HepG2 (cell line): ENCODE results near the gene PAPSS1. TPM values are rescaled to one million over a fixed set of nuclear protein-coding genes. Genes with fewer than 3 reads are reported as not detected.

ENCODE experiments used
- ATAC-seq: fragments of 200-7000 bp; cut with Tn5 transposase; 3 replicates; pipeline ENCODE4 v1.9.1; 2020; ENCODE audit warnings: mild to moderate bottlenecking, moderate library complexity
- BruUV-seq: library from RNA; stranded (reverse); fragments of 400-500 nt; replicated peaks from 2 replicates; lab custom pipeline; 2021; lab: Mats Ljungman, UMichigan
- CTCF ChIA-PET: fragments of 300-600 bp; formaldehyde crosslinking; extraction: SDS; loops from one replicate; lab custom pipeline; 2021; ENCODE audit warnings: low total read pairs, inconsistent platforms, low intra/inter-chr PET ratio; lab: Yijun Ruan, JAX
- POLR2A ChIA-PET: fragments of 350-600 bp; sonication (Branson Sonifier 250); formaldehyde crosslinking; loops from one replicate; lab custom pipeline; 2020; ENCODE audit warnings: antibody characterized with exemption, inconsistent platforms; lab: Yijun Ruan, JAX
- DNase-seq: peaks from one replicate; pipeline ENCODE4 v3.0.0-alpha.2; 2015; ENCODE audit warnings: low spot score
- FAIRE-seq: peaks from 3 replicates; lab custom pipeline; 2011; peaks lifted over from hg19 to GRCh38; lab: Jason Lieb, UNC
- H2AFZ ChIP-seq: one replicate; pipeline ENCODE4 v1.6.1; 2011; ENCODE audit warnings: low read length, inconsistent platforms
- H3K27ac ChIP-seq: fragments of 300-600 bp; 3 replicates; pipeline ENCODE4 v1.8.0; 2011; ENCODE audit warnings: mixed run types, mild to moderate bottlenecking, mixed read lengths, low read length, inconsistent platforms; ENCODE audit not compliant: insufficient read depth; ENCODE audit errors: extremely low read length
- H3K27me3 ChIP-seq, 2 experiments: fragments of 200-600 bp in 1 of 2; 2 replicates in 1 of 2; 3 replicates in 1 of 2; pipeline versions ENCODE4 v1.6.0 to v1.8.0; 2011; ENCODE audit warnings: low read length in 2 of 2, mild to moderate bottlenecking in 2 of 2, moderate library complexity in 2 of 2, inconsistent platforms in 1 of 2; ENCODE audit not compliant: insufficient read depth in 2 of 2, control insufficient read depth in 1 of 2
- H3K36me3 ChIP-seq, 2 experiments: fragments of 200-600 bp in 1 of 2; replicated peaks in 1 of 2; 2 replicates in 1 of 2; 3 replicates in 1 of 2; pipeline versions ENCODE4 v1.5.1 to v1.8.0; 2011; ENCODE audit warnings: low read length in 2 of 2, inconsistent platforms in 1 of 2; ENCODE audit not compliant: insufficient read depth in 2 of 2, control insufficient read depth in 1 of 2
- H3K4me1 ChIP-seq: 2 replicates; pipeline ENCODE4 v1.5.1; 2012; ENCODE audit warnings: low read length, inconsistent platforms; ENCODE audit not compliant: insufficient read depth
- H3K4me2 ChIP-seq: 2 replicates; pipeline ENCODE4 v1.6.0; 2011; ENCODE audit warnings: low read depth, low read length, inconsistent platforms
- H3K4me3 ChIP-seq, 3 experiments: fragments of 200-600 bp in 1 of 3; sonication (generic), shearing (Covaris generic) in 1 of 3; replicated peaks in 1 of 3; 2 replicates each; pipeline ENCODE4 v1.5.1; 2011 to 2016; ENCODE audit warnings: low read length in 3 of 3, inconsistent platforms in 2 of 3, low read depth in 2 of 3, mild to moderate bottlenecking in 2 of 3, control low read depth in 1 of 3, mixed read lengths in 1 of 3; ENCODE audit not compliant: insufficient read depth in 1 of 3
- H3K79me2 ChIP-seq: one replicate; pipeline ENCODE4 v1.6.1; 2011; ENCODE audit warnings: low read length, inconsistent platforms; ENCODE audit not compliant: insufficient read depth
- H3K9ac ChIP-seq: 2 replicates; pipeline ENCODE4 v1.6.0; 2011; ENCODE audit warnings: mild to moderate bottlenecking, low read depth, low read length, inconsistent platforms; ENCODE audit not compliant: insufficient read depth
- H3K9me3 ChIP-seq: 2 replicates; pipeline ENCODE4 v1.5.1; 2012; ENCODE audit warnings: mild to moderate bottlenecking, low read length
- H4K20me1 ChIP-seq: 2 replicates; pipeline ENCODE4 v1.6.0; 2011; ENCODE audit warnings: inconsistent platforms, mild to moderate bottlenecking, low read length, moderate library complexity; ENCODE audit not compliant: insufficient read depth
- ATRX ChIP-seq: sonication (generic); formaldehyde crosslinking; IDR thresholded peaks from 2 replicates; pipeline ENCODE4 v1.4.0; 2020; ENCODE audit warnings: missing genetic modification reagents, borderline replicate concordance
- BORCS8-MEF2B ChIP-seq: sonication (generic); formaldehyde crosslinking; IDR thresholded peaks from 2 replicates; pipeline ENCODE4 v1.8.0; 2022; ENCODE audit warnings: mild to moderate bottlenecking, missing genetic modification reagents
- EED ChIP-seq: sonication (generic); formaldehyde crosslinking; IDR thresholded peaks from 2 replicates; pipeline ENCODE4 v1.5.0; 2020; ENCODE audit warnings: mild to moderate bottlenecking, missing genetic modification reagents
- ELF4 ChIP-seq: sonication (generic); formaldehyde crosslinking; IDR thresholded peaks from 2 replicates; pipeline ENCODE4 v1.5.0; 2020; ENCODE audit warnings: missing genetic modification reagents, mild to moderate bottlenecking, moderate library complexity, borderline replicate concordance
- ETV5 ChIP-seq: IDR thresholded peaks from 2 replicates; pipeline ENCODE4 v1.6.1; 2018; ENCODE audit warnings: missing biosample characterization, missing genetic modification reagents, inconsistent platforms, borderline replicate concordance
- PCBP1 ChIP-seq: fragments of 200-400 bp; formaldehyde crosslinking; IDR thresholded peaks from 2 replicates; pipeline ENCODE4 v1.6.1; 2017; ENCODE audit warnings: mild to moderate bottlenecking, low read depth, low read length, borderline replicate concordance
- POGK ChIP-seq: sonication (generic); formaldehyde crosslinking; conservative IDR thresholded peaks from 2 replicates; pipeline ENCODE4 v1.8.0; 2022; ENCODE audit warnings: mild to moderate bottlenecking, moderate library complexity, missing genetic modification reagents
- POLR2G ChIP-seq: fragments of 200-400 bp; formaldehyde crosslinking; IDR thresholded peaks from 2 replicates; pipeline ENCODE4 v1.6.1; 2018; ENCODE audit warnings: mild to moderate bottlenecking, low read depth, low read length, moderate library complexity
- ZBTB8A ChIP-seq: sonication (generic); formaldehyde crosslinking; IDR thresholded peaks from 2 replicates; pipeline ENCODE4 v1.4.0; 2020; ENCODE audit warnings: mild to moderate bottlenecking, low read depth, missing genetic modification reagents, borderline replicate concordance
- ZNF431 ChIP-seq: sonication (generic); formaldehyde crosslinking; IDR thresholded peaks from 2 replicates; pipeline ENCODE4 v1.9.0; 2022; ENCODE audit warnings: missing genetic modification reagents, low read depth, mild to moderate bottlenecking, borderline replicate concordance
- ZNF672 ChIP-seq: sonication (generic); formaldehyde crosslinking; IDR thresholded peaks from 2 replicates; pipeline ENCODE4 v1.8.1; 2022; ENCODE audit warnings: missing genetic modification reagents
- ZNF691 ChIP-seq: sonication (generic); formaldehyde crosslinking; IDR thresholded peaks from 2 replicates; pipeline ENCODE4 v1.4.0; 2020; ENCODE audit warnings: missing genetic modification reagents, low read depth, mild to moderate bottlenecking, borderline replicate concordance
- in situ Hi-C: cut with HindIII; loops from 2 replicates; pipeline ENCODE4 v1.10.0; 2017; ENCODE audit warnings: low pct_unique_long_range_greater_than_20kb; ENCODE audit not compliant: extremely low pct_ligation_motif_present
- intact Hi-C: fragments of 100-400 bp; cut with micrococcal nuclease; formaldehyde crosslinking; loops from one replicate; pipeline ENCODE4 v1.10.0; 2022; ENCODE audit not compliant: unreplicated experiment
- polyA plus RNA-seq, 8 experiments: library from polyadenylated mRNA; depleted of rRNA in 3 of 8; stranded (reverse) in 7 of 8; unstranded in 1 of 8; fragments of >200 nt; fragmentation: Illumina TruSeq in 4 of 8; extraction: Trizol in 4 of 8; gene quantifications; 2 replicates each; pipeline versions ENCODE4 v1.2.1 to v1.2.3, GENCODE V29; 2011 to 2016; ENCODE audit warnings: low read depth in 4 of 8, missing spikeins in 1 of 8, mixed read lengths in 1 of 8; ENCODE audit not compliant: insufficient read depth in 1 of 8
- total RNA-seq, 5 experiments: library from RNA; depleted of rRNA; stranded (reverse); fragments of >200 nt; fragmentation: Illumina TruSeq; extraction: Trizol; gene quantifications; 2 replicates each; pipeline ENCODE4 v1.2.3, GENCODE V29; 2016; ENCODE audit warnings: low read depth in 1 of 5
- TF ChIP-seq, protein P1 (sequence below): sonication (generic); formaldehyde crosslinking; IDR thresholded peaks from 2 replicates; pipeline ENCODE4 v1.4.0; 2020; ENCODE audit warnings: missing genetic modification reagents, borderline replicate concordance

PAPSS1 gene
- total and polyA plus RNA-seq, 2 of the 13 experiments (the other 11 are each of a cell fraction or from before 2014, with no cell fraction given), result 105 to 126 TPM

- Histone ChIP-seq H3K4me3 (no peak overlapping the region), H3K36me3 (no peaks in the 10 kb centered on the region; a peak in 2 of 5 replicates), H3K4me1 (peaks cover 29% of the 10 kb centered on the region), H3K4me2 (no peak overlapping the region), H3K9ac (no peak overlapping the region), H3K27ac (no peak overlapping the region), H3K79me2 (peaks cover 70% of the 10 kb centered on the region), H3K9me3 (peaks cover 35% of the 10 kb centered on the region), H3K27me3 (no peaks in the 10 kb centered on the region), H4K20me1 (peaks cover 4% of the 10 kb centered on the region), H2AFZ (no peak overlapping the region)
- POLR2A ChIA-PET, result no interaction called here
- CTCF ChIA-PET, result no interaction called here
- FAIRE-seq (no peak), ATAC-seq (no peak), DNase-seq (no peak)
- TF ChIP-seq ZBTB8A (CRISPR knock-in tag) (no peak), ELF4 (CRISPR knock-in tag) (no peak), ZNF431 (CRISPR knock-in tag) (no peak), ZNF691 (CRISPR knock-in tag) (no peak), PCBP1 (no peak), BORCS8-MEF2B (CRISPR knock-in tag) (no peak), POGK (CRISPR knock-in tag) (no peak), ETV5 (CRISPR knock-in tag) (no peak), ZNF672 (no peak), POLR2G (no peak), EED (CRISPR knock-in tag) (no peak), ATRX (CRISPR knock-in tag) (no peak)
- TF ChIP-seq, protein P1, sequence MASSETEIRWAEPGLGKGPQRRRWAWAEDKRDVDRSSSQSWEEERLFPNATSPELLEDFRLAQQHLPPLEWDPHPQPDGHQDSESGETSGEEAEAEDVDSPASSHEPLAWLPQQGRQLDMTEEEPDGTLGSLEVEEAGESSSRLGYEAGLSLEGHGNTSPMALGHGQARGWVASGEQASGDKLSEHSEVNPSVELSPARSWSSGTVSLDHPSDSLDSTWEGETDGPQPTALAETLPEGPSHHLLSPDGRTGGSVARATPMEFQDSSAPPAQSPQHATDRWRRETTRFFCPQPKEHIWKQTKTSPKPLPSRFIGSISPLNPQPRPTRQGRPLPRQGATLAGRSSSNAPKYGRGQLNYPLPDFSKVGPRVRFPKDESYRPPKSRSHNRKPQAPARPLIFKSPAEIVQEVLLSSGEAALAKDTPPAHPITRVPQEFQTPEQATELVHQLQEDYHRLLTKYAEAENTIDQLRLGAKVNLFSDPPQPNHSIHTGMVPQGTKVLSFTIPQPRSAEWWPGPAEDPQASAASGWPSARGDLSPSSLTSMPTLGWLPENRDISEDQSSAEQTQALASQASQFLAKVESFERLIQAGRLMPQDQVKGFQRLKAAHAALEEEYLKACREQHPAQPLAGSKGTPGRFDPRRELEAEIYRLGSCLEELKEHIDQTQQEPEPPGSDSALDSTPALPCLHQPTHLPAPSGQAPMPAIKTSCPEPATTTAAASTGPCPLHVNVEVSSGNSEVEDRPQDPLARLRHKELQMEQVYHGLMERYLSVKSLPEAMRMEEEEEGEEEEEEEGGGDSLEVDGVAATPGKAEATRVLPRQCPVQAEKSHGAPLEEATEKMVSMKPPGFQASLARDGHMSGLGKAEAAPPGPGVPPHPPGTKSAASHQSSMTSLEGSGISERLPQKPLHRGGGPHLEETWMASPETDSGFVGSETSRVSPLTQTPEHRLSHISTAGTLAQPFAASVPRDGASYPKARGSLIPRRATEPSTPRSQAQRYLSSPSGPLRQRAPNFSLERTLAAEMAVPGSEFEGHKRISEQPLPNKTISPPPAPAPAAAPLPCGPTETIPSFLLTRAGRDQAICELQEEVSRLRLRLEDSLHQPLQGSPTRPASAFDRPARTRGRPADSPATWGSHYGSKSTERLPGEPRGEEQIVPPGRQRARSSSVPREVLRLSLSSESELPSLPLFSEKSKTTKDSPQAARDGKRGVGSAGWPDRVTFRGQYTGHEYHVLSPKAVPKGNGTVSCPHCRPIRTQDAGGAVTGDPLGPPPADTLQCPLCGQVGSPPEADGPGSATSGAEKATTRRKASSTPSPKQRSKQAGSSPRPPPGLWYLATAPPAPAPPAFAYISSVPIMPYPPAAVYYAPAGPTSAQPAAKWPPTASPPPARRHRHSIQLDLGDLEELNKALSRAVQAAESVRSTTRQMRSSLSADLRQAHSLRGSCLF (CRISPR knock-in tag), result no peak
- intact Hi-C loops (no loop called here), in situ Hi-C loops (no loop called here)
- BruUV-seq, result no TSS peak
Measured at GRCh38 chr4:107708225-107708624, 11.8 kb downstream of the PAPSS1 start.
